Left lobe of liver (tissue), 2 donors: ENCODE results near the gene PPFIBP2. TPM values are rescaled to one million over a fixed set of nuclear protein-coding genes. Genes with fewer than 3 reads are reported as not detected.

ENCODE experiments used
- ATAC-seq: fragments of 200-7000 bp; cut with Tn5 transposase; one replicate; pipeline ENCODE4 v1.9.1; 2020; ENCODE audit warnings: mild to moderate bottlenecking, moderate library complexity
- DNase-seq: peaks from one replicate; pipeline ENCODE4 v3.0.0-alpha.2; 2020; ENCODE audit warnings: low spot score
- total RNA-seq: library from RNA; stranded (reverse); gene quantifications from one replicate; pipeline ENCODE4 v1.2.1, GENCODE V29; 2021
- donor health status: DM: no; HTN: no; CAD: no; lungs with moderate emphysema.
- donor health status: DM: no; HTN: yes; CAD: no.

The PPFIBP2 gene
- total RNA-seq, 1 donor from 2014 or later, result 25.2 TPM

DNA sequence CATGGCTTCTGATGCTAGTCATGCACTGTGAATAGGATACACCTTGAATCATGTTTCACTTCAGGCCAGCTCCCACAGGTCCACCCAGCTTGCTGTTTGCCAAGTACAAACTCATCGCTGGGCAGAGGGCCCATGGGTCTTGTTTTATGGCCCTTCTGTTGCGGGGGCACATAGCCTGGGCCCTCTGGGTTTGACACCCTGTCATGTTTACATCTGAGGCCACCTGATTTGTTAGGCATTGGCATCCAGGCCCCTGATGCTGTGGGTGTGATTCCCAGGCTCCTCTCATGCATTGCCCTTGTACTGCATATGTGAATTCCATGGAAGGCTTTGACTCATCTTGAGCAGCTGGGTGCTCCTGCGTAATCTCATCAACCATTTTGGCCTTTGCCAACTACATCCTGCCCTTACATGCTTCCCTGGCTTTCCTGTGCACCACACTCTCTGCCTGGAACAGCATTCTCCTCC, 32.6 kb downstream of the PPFIBP2 start:
- DNase-seq (peak; percentile 31), ATAC-seq (no peak)

DNA sequence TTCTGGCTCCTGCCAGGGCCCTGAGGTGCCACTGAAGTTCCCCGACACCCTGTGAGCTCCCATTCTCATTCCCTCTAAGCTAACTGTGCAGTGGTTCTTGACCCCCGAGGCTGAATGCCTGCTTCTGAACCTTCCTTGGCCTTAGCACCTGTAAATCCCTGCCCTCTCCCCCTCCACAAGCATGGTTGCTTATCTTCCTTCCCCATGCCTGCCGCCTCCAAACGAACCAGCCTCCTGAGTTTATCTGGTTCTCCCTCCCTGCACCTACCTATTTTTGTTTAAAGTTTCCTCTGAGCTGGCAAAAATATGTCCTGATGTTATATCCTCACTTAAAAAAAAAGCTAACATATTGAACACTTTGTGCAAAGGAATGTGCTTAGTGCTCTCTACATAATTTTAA, 33.9 kb downstream of the PPFIBP2 start:
- DNase-seq, result peak; percentile 28
- ATAC-seq, result no peak

DNA sequence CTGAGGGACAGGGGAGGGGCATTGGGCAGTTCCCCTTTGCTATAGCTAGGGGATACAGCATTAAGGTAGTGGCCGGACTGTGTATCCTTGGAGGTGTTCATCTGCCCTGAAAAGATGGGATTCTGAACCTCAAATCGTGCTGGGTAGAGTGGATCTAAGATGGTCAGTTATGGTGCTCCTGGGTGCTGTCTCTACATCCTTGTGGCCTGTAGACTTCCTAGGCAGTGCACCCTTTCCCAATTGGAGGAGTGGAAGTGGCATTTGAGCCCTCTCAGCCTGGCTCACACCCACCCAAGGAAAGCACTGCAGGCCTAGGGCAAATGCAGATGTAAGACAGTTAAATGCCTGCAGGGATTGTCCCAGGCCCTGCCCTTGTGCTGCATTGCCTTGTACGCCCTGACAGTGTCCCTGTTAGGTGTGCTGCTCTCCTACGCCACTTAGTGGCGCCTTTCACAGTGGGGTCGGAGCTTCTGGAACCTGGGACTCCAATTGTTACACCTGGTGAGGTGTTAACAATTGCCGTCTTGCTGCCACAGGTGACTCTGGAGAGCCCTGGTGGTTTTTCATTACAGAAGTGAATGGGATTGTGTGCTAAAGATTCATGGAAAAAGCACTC, 35.0 kb downstream of the PPFIBP2 start:
- ATAC-seq, result peak; percentile 96
- peak; percentile 58 for DNase-seq

DNA sequence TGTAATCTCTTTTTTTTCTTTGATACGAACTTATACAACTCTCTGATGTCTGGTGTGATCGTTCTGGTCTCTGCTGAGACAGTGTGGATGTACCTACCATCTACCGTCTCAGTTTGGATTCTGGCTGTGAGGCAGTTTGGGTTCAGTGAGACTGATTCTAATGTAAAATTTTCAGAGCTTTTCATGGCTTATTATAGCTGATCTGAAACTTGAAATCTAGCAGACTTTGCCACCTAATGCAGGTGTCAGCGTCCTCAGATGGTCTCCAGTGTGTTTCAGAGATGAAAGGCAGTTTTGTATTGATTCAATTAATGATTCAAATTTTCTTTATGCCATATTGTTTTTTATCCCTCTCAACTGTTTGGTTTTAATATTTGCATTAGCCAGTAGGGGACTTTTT, 35.9 kb downstream of the PPFIBP2 start:
- no peak for DNase-seq
- no peak for ATAC-seq

DNA sequence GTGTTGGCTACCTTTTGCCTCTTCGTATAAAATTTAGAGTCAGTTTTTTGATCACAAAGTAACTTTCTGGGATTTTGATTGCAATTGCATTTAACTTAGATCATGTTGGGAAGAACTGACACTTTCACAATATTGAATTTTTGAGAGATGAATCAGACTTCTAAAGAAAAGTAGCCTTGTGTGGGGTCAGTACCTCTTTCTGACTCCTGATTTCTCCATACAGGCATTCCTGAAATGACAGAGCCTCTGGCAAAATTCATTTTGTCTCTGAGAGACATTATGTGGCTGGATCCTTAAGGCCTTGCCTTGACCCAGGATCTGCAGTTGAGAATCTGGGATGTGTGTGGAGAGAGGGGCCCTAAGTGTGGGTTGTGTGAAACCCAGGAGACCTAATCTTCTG, 37.8 kb downstream of the PPFIBP2 start:
- DNase-seq (no peak), ATAC-seq (no peak)

DNA sequence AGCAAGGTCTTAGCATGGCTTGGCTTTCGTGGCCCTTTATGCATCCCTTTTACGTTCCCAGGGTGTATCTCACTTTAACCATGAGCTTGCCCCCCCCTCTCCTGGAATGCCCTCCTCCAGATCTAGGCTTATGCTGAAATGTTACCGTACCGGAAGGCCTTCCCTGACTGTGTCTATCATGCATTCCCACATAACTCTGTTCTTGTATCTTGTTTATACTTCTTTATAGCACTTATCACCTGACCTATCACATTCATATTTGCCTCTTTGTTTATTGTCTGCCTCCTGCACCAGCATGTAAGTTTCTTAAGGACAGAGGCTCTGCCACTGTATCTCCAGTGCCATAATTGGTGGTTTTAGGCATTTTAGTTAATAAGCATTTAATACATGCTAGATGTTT, 38.9 kb downstream of the PPFIBP2 start:
- no peak for ATAC-seq
- DNase-seq, result no peak

DNA sequence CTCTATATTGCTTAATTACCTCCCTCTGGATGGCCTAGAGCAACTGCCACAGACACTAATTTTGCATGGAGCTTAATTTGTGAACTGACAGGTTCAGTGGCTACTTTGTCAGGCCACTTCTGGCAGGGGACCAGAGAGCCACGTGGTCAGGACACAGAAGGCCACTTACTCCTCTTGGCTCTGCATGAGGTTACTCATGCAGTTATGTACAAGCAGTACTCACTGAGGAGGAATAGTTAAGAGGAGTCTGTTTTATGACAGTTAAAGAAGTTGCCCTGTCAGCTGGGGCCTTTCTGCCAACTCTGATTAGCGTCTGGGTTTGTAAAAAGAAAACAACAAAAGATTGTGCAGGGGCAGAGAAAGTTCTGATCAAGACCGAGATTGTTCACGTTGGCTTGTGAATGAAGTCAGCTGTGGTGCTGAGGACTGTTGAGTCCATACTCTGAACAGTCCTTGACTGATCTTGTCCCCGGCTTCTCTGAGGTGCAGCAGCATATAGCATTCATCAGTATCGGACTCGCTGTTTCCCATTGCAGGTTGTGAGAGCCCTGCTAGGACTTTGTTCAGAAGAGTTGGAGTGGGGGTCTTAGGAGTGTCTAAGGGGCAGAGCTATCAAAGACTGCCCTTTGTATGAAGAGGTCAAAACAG, 41.4 kb downstream of the PPFIBP2 start:
- peak; percentile 87 for ATAC-seq
- DNase-seq, result peak; percentile 61

DNA sequence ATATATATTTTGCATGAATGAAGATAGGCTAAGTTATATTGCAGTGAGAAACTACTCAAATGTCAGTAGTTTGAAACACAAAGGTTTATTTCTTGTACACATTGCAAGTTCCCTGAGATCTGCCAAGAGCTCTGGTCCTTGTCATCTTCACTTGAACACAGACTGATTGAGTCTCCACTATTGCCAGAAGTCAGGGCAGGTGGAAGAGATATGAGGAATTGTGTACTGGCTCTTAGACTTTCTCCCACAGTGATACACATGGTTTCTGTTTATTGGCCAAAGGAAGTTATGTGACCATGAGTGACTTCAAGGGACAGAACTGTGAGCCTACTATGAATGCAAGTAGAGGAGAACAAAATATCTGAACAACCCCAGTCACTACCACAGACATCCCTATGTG, 44.2 kb downstream of the PPFIBP2 start:
- DNase-seq (no peak), ATAC-seq (no peak)

DNA sequence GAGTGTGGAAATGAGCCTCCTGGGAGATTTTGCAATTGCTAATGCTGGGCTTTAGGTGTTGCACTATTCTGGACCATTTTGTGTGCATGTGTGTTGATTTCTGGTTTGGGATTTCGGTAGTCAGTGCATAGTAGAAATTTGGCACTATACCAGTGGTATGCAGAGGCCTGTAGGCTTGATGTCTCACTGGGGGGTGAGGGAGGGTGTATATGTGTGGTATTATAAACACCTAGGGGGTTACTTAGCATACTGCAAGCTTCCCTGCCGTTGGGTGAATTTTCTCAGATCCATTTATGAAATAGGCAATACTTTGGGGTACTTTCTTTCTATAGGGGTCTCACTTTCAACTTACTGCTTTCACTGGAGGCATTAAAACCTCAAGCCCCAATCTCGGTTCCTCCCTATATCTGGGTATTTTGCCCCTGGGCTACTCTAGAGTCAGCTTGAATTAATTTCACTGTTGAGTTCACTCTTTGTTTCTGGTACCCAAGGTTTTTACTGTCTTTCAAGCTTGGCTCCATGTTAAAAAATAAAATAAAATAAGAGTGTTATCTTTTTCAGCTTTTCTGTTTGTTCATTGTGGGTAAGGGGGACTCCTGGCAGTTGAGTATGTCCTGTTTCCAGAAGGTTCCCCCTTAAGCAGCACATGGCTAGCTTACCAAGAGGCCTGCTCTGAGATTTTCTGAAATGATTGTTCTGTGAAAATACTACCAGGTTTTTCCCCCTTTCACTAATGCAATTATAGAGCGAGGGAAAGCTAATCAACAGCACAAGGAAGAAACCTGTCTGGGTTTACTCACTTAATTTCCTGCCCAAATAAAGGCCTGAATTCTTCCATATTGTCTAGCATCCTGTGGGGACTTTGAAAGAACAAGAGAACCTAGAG, 45.8 kb downstream of the PPFIBP2 start:
- no peak for DNase-seq
- ATAC-seq, result no peak

DNA sequence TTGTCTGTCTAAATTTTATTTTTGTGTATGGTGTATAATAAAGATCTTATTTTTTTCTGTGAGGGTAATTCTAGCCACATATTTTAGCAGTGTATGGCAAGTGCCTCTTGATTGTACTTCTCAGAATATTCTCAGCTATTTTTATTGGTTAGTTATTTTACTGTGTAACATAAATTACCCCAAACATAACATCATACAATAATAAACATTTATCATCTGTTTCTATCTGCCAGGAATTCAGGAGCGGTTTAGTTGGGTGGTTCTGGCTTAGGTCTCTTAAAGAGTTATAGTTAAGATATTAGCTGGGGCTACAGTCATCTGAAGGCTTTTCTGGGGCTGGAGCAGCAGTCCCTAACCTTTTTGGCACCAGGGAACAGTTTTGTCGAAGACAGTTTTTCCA, 47.8 kb downstream of the PPFIBP2 start:
- DNase-seq (no peak), ATAC-seq (no peak)

DNA sequence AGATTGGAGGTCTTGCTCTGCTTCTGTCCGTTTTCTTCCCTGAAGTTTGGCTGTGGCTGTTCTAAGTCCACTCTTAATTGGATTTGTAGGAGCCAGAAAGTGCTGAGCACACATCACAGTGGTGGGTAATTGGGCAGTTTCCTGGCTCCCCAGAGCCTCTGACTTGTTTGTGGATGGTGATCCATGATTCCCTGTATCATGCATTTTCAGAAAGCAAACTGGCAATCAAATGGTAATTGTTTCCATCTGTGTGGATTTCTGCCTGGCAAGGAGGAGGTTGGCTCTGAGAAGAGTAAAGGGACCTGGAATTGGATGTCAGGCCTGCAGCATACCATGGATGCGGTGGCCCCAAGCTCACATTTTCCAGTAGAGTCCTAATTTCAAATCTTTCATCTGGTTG, 49.5 kb downstream of the PPFIBP2 start:
- DNase-seq (no peak), ATAC-seq (no peak)

DNA sequence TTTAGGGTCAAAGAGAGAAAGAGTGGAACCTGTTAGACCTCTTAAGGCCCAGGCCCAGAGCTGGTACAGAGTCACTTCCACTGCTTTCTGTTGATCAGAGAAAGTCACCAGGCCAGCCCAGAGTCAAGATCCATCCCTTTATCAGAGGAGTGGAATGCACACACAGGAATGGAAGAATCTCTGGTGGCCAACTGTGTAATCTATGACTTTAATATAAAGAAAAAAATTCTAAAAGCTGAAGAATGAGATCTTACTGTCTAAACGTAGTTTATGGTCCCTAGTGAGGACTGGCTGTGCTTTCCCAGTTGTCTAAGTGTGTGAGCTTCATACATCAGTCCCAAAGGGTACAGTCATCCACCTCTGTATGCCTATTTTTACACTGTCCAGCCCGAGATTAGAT, 51.0 kb downstream of the PPFIBP2 start:
- DNase-seq, result no peak
- no peak for ATAC-seq

DNA sequence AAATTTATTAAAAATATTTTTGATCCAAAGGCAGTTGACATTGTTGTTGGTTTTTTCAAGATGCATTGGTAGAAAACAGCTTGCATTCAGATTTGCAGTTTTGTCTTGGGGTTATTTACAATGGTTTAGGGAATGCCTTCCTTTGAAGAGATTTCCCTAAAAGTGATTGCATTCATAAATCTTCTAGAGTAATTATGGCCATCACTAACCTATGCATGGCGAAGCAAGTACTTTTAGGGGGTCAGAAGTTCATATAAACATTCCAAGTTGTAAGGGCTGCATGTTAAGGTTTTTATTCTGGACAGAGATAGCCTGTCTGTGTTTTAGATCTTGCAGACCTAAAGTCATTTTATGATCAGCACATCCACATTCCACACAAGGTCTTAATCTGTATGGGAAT, 53.5 kb downstream of the PPFIBP2 start:
- no peak for ATAC-seq
- DNase-seq, result no peak

DNA sequence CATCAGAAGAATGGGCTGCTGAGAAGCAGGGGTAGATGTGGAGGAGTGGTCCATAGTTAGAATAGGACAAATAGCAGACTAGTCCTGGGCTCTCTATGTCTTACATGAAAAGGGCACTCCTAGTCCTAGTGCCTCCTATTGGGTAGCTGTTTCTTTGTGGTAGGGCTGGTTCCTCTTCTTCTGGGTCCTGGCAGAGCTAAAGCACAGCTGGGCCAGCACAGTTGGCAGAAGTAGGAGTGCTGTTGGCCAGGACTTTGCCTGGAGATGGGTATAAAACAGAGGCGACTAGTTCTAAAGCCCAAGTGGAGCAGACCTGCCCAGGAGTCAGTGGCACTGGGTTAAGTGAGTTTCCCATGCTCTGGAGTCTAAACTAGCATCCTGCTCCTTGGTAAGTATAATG, 55.2 kb downstream of the PPFIBP2 start:
- ATAC-seq, result no peak
- no peak for DNase-seq

DNA sequence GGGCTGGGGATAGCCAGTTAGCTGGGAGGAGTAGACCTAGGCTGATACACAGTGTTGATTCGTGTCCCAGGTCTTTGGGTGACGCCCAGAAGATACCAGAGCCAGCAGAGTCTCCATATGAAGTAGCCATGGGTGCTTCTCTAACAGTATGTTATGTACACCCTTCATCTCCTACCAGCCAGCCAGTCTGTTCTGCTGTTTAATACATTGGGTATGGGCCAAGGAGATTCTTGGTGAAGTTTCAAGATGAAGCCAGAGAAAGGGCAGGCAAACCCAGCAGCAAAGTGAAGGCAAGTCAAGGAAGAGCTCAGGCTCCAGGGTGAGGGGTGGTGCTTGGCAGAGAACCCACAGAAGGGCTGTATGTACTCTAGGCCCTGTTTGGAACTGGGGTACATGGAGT, 56.4 kb downstream of the PPFIBP2 start:
- no peak for ATAC-seq
- no peak for DNase-seq

DNA sequence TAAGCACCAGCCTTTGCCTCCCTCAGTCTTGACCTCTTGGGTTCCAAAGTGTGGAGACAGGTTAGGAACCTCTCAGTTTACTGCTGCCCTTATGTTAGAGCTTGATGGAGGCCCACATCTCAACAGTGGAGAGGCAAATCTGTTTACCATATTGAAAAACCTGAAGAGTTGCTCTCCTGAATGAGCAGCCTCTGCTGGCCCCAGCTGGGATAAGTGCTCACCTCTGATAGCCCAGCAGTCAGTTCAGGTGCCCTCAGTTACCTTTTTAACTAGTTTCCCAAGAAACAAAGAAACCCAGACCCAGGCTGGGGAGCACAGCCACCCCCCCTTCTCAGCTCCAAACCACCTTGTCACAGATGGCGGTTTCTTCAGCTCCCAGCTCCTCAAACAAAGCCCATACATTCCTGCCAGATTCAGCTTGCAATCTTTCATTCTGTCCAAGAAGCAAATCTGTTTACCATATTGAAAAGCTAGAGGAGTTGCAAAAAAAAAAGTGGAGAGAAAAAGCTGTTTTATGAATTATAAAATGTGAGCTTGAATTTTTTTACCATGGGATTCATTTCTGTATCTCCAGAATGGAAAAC, 57.2 kb downstream of the PPFIBP2 start:
- no peak for ATAC-seq
- no peak for DNase-seq

DNA sequence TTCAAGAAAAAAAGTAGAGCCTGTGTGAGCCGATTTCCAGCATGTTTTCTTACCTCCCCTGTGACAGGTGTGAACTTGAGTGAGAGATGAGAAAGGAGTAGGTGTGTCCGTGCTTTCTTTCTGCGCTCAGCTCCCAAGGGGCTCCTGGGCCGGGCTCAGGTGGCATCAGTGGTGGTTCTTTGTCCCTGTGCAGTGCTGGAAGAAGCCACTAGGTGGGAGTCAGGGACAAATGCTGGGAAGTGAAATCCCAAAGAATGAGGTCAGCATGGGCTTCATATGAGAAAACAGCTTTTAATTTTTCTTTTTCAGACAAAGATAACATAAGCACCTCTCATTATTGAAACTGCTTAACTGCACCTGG, 57.8 kb downstream of the PPFIBP2 start:
- DNase-seq (peak; percentile 74), ATAC-seq (peak; percentile 65)

DNA sequence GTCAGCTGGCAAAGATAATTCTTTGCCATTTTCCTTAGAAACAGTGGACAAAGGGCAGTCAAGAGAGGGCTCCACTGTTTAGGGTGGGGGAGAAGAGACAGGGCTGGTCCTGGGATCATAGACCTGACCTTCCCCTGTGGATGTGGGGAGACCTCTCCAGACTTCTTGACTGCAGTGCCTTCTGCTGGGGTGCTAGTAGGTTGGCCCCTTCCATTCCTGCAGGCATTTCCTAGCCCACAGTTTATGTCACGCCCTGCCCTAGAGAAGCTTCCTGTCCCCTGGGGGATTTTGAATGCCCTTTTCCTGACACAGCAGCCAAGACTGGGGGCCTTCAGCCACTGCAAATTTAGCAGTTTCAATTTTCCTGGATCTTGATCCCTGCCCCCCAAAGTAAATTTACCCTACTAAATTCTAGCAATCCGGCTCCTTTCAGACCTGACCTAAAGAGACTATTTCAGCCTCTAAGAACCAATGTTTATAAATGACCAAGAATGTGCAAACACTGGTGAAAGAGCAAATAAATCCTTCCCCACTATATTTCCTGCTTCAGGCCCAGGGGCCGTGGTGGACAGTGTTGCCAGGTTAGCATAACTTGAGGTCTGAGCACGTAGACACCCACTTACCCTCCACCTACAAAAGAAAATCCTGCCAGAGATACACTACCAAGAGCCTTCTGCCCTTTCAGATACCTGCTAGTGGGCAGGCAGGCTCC, 58.4 kb downstream of the PPFIBP2 start:
- peak; percentile 25 for ATAC-seq
- no peak for DNase-seq

DNA sequence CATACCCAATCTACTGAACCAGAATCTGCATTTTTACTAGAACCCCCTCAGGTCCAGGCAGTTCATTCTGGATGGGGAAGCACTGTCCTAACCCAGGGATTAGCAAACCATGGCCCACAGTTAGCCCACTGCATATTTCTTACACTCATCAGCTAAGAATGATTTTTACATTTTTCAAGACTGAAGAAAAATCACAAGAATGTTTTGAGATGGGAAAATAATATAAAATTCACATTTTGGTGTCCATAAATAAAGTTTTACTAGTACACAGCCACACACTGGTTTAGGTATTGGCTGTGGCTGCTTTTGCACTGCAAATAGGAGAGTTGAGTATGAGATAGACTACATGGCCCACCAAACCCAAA, 59.4 kb downstream of the PPFIBP2 start:
- DNase-seq (no peak), ATAC-seq (no peak)

DNA sequence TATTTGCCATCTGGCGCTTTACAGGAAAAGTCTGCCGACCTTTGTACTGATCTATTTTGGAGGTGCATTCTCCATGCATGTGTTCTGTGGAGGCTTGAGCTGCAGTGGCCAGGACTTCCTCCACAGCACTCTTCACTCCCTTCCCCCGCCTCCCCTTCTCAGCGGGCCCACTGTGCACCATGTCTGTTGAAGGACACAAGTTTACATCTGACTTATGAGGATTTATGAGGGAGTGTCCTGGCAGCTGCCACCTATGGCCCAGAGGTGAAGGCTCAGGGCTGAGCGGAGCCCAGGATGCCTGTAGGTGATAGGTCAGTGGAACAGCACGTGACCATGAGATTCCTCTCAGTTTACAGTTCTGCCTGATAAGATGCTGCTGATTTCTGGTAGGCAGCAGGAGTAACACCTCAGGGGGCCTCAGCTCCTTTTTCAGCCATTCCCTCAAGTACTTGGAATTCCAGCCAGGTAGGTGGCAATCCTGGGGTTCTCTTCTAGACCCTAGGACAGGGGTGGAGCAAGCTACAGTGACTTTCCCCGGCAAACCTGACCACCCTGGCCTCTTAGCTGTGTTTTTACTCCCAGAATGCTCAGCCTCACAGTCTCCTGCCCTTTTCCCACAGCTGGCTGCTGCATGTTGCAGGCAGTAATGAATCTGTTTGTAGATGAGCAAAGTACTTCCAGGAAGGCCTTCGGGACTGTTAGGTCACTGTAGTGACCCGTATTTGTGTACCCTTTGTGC, 59.9 kb downstream of the PPFIBP2 start:
- DNase-seq (peak; percentile 80), ATAC-seq (peak; percentile 66)
